Psoas muscle (tissue), 8 donors: ENCODE measurements around the gene USP37. TPM values are rescaled to one million over a fixed set of nuclear protein-coding genes. Genes with fewer than 3 reads are reported as not detected.

Source experiments
- ATAC-seq, 4 donors: fragments of 200-7000 bp; cut with Tn5 transposase; one replicate each; pipeline ENCODE4 v1.9.1; 2020; ENCODE audit warnings: moderate library complexity in 3 of 4, mild to moderate bottlenecking in 2 of 4
- DNase-seq, 2 donors: peaks; one replicate each; pipeline ENCODE4 v3.0.0-alpha.2; 2020
- H3K27ac ChIP-seq: fragments of 200-600 bp; one replicate; pipeline ENCODE4 v1.8.0; 2022
- H3K27me3 ChIP-seq, 3 donors: fragments of 200-600 bp in 1 of 3; one replicate each; pipeline versions ENCODE4 v1.6.1 to v1.8.0; 2013 to 2022; ENCODE audit warnings: low read length in 2 of 3, mild to moderate bottlenecking in 2 of 3, moderate library complexity in 1 of 3; ENCODE audit not compliant: insufficient read depth in 3 of 3
- H3K36me3 ChIP-seq, 2 donors: fragments of 200-600 bp in 1 of 2; one replicate each; pipeline versions ENCODE4 v1.6.1 to v1.8.0; 2013 to 2022; ENCODE audit warnings: low read depth in 1 of 2, mild to moderate bottlenecking in 1 of 2, moderate library complexity in 1 of 2; ENCODE audit not compliant: insufficient read depth in 1 of 2
- H3K4me1 ChIP-seq: fragments of 200-600 bp; one replicate; pipeline ENCODE4 v1.8.0; 2022
- H3K4me3 ChIP-seq: fragments of 200-600 bp; one replicate; pipeline ENCODE4 v1.8.0; 2022; ENCODE audit warnings: mild to moderate bottlenecking
- H3K9me3 ChIP-seq: fragments of 200-600 bp; one replicate; pipeline ENCODE4 v1.8.0; 2022
- WGBS, 3 donors: extraction: QIAGEN DNeasy Blood & Tissue Kit; methylation state at CpG; one replicate each; pipeline versions ENCODE4 v1.1.6 to v1.1.7; 2013; 5-methylcytosine and 5-hydroxymethylcytosine counted together
- intact Hi-C, 2 donors: fragments of 100-400 bp; cut with DNase I; formaldehyde crosslinking; loops; one replicate each; pipeline versions ENCODE4 v1.11.0 to v1.14.2; 2022
- polyA plus RNA-seq, 3 donors: library from polyadenylated mRNA; stranded (reverse); fragments of 200-250 nt; gene quantifications; one replicate each; pipeline ENCODE4 v1.2.3, GENCODE V29; 2013
- total RNA-seq, 4 donors: library from RNA; stranded (reverse); fragmentation: NEBNext Ultra II Directional in 2 of 4; extraction: Animal tissue kit (Norgen Biotek cat#: 25700) in 2 of 4; gene quantifications; one replicate each; pipeline versions ENCODE4 v1.2.1 to v1.2.4, GENCODE V29; 2021 to 2023
- TF ChIP-seq, protein P1 (sequence below): fragments of 200-600 bp; IDR thresholded peaks from one replicate; pipeline ENCODE4 v1.8.0; 2022; ENCODE audit warnings: antibody characterized with exemption
- donor health status: healthy with polysubstance abuse.
- donor health status: DM: no; HTN: no; CAD: no; lungs with moderate emphysema.
- donor health status: Bipolar disorder and iron deficiency.
- donor health status: healthy.
- donor health status: DM: yes; HTN: yes; CAD: no.
- donor health status: DM: no; HTN: no; CAD: no.
- donor health status: DM: no; HTN: no; CAD: no.
- donor health status: DM: yes; HTN: yes; CAD: no.

Gene USP37
- total and polyA plus RNA-seq, 7 donors: 2.1 to 10.0 (median 6.3) TPM

DNA sequence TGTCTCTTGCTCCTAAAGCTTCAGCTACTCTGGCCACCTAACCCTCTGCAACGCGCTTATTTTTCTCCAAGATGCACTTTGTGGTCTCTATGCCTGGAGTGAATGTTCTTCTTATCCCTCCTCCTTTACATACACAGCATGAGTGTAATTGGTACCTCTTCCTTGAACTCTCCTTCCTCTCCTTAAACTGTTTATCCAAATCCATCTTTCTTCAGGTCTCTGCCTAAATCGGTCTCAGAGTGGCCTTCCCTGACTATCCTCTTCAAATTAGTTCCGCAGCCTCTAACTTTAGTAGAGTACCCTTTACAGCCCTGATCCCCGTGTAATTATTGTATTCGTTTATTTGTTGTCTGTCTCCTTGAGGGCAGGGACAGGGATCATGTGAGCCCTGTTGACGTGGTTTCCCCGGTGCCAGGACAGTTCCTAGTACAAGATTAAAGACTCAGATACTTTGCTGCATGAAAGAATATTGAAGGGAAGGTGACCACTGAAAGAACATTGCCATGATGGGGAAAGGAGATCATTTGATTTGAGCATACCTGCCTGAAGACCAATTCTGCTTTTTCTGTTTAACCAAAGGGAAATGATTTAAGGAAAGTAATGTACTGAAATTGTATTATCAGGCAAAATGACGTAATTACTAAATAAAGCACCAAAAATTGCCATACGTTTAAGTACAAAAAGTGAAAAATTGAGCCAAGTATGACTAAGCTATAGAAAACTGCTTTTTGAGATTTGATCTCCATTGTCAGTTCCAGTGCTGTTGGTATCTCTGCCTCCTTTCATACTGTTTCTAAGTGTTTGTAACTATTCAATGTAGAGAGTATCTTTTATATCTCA lies 1.7 kb upstream of the USP37 start:
- ATAC-seq (peak in 2 of 4 donors; percentile 15 to 26), DNase-seq (no peak)
- Histone ChIP-seq H3K4me1 (peaks cover 47% of the 10 kb centered on the region), H3K9me3 (no peaks in the 10 kb centered on the region), H3K27ac (peak overlapping the region; percentile 92), H3K4me3 (peak overlapping the region; percentile 76), H3K27me3 (no peaks in the 10 kb centered on the region), H3K36me3 (peaks cover 0 to 27% of the 10 kb centered on the region in 2 donors)
- intact Hi-C loops: loop anchor here (2.0 to 10.0 kb wide), 4 partner anchors 37 to 275 kb away; partner anchors contain the start of genes PLCD4 (in 1 of the 2) and TMBIM1 (in 1 of the 2)
- TF ChIP-seq, protein P1, sequence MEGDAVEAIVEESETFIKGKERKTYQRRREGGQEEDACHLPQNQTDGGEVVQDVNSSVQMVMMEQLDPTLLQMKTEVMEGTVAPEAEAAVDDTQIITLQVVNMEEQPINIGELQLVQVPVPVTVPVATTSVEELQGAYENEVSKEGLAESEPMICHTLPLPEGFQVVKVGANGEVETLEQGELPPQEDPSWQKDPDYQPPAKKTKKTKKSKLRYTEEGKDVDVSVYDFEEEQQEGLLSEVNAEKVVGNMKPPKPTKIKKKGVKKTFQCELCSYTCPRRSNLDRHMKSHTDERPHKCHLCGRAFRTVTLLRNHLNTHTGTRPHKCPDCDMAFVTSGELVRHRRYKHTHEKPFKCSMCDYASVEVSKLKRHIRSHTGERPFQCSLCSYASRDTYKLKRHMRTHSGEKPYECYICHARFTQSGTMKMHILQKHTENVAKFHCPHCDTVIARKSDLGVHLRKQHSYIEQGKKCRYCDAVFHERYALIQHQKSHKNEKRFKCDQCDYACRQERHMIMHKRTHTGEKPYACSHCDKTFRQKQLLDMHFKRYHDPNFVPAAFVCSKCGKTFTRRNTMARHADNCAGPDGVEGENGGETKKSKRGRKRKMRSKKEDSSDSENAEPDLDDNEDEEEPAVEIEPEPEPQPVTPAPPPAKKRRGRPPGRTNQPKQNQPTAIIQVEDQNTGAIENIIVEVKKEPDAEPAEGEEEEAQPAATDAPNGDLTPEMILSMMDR: no peak
- 4 to 5% (median 5%) methylated on average over 10 of the region's 10 CpGs for WGBS, 3 donors

DNA sequence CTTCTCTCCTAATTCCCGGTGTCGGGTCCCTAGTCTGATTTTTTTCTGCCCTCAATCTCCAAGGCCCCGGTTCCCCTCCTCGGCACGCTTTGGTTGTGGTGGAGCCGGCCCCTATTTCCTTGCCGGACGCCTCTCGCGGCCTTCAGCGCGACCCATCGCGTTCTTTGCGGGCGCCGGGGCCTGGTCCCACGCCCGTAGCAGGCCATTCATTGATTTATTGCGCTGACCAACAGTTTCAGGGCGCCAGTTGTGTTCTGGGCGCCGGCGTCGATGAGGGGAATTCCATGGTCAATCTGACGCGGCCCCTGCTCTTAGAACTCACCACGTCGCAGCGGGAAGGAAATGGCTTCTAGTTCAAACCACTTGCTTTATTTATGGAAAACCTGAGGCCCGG lies 884 bp upstream of the USP37 start:
- Histone ChIP-seq H3K4me3 (peak overlapping the region; percentile 76), H3K27ac (peak overlapping the region; percentile 92), H3K36me3 (peaks cover 0 to 19% of the 10 kb centered on the region in 2 donors), H3K4me1 (peaks cover 39% of the 10 kb centered on the region), H3K9me3 (no peaks in the 10 kb centered on the region), H3K27me3 (no peaks in the 10 kb centered on the region)
- intact Hi-C loops: loop anchor here (2.0 to 10.0 kb wide), 3 partner anchors 162 to 274 kb away; partner anchors contain the start of gene TMBIM1 (in 1 of the 2)
- TF ChIP-seq, protein P1: no peak
- DNase-seq (peak; percentile 41 to 67), ATAC-seq (peak; percentile 13 to 51 (median 42))
- 0 to 1% (median 1%) methylated on average over 31 of the region's 31 CpGs for WGBS, 3 donors

DNA sequence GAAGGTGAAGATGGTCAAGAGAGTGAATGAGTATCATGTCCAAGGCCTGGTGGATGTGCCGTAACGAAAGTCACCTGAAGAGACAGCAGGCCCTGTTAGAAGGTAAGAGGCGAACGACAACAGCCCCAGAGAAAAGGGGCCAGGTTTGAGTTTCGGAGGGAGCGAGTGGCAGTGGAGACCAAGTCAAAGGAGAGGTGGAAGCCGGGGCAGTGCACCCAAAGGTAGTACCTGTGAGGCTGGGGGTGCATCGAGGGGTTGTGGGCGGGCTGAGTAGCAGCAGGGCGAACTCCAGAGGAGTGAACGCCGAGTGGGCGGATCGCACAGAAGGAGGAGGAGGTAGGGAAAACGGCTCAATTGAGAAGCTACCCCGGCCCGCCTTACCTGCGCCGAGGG lies 358 bp downstream of the USP37 start:
- Histone ChIP-seq H3K36me3 (peaks cover 0 to 17% of the 10 kb centered on the region in 2 donors), H3K9me3 (no peaks in the 10 kb centered on the region), H3K27ac (peak overlapping the region; percentile 92), H3K4me1 (peaks cover 29% of the 10 kb centered on the region), H3K4me3 (peak overlapping the region; percentile 76), H3K27me3 (no peaks in the 10 kb centered on the region)
- intact Hi-C loops: loop anchor here (2.0 to 10.0 kb wide), 3 partner anchors 160 to 273 kb away; partner anchors contain the start of gene TMBIM1 (in 1 of the 2)
- DNase-seq (no peak), ATAC-seq (peak; percentile 17 to 30 (median 22))
- 1 to 2% (median 1%) methylated on average over 19 of the region's 19 CpGs for WGBS, 3 donors
- TF ChIP-seq, protein P1: no peak

DNA sequence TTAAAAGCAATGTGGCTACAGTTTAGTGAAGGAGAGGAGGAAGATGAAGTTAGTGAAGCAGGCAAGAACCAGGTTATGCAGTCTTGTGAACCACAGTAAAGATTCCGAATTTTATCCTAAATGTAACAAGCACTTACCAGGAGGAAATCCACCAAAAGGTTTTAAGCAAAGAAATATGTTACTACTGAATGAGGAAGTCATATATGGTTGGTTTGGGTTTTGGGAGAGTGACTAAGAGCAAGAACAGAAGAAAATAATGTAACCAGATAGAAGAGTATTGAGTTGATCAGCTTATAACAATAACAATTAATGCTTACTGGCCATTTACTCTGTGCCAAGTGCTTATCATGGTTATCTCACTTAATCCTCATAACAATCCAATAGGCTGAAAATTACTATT lies 1.9 kb downstream of the USP37 start:
- ATAC-seq: no peak
- Histone ChIP-seq H3K36me3 (peaks cover 0 to 26% of the 10 kb centered on the region in 2 donors), H3K27ac (no peak overlapping the region), H3K27me3 (no peaks in the 10 kb centered on the region), H3K4me3 (no peak overlapping the region), H3K4me1 (peaks cover 19% of the 10 kb centered on the region), H3K9me3 (no peaks in the 10 kb centered on the region)
- intact Hi-C loops: loop anchor here in 1 of 2 donors (5.0 to 10.0 kb wide), 2 partner anchors 159 to 271 kb away; partner anchors contain the start of gene TMBIM1
- TF ChIP-seq, protein P1: no peak
- WGBS, 3 donors: 81 to 93% (median 84%) methylated on average over 1 of the region's 1 CpG
- no peak for DNase-seq
